ENCODE measurements around the gene IPO13.

IPO13 gene

DNA sequence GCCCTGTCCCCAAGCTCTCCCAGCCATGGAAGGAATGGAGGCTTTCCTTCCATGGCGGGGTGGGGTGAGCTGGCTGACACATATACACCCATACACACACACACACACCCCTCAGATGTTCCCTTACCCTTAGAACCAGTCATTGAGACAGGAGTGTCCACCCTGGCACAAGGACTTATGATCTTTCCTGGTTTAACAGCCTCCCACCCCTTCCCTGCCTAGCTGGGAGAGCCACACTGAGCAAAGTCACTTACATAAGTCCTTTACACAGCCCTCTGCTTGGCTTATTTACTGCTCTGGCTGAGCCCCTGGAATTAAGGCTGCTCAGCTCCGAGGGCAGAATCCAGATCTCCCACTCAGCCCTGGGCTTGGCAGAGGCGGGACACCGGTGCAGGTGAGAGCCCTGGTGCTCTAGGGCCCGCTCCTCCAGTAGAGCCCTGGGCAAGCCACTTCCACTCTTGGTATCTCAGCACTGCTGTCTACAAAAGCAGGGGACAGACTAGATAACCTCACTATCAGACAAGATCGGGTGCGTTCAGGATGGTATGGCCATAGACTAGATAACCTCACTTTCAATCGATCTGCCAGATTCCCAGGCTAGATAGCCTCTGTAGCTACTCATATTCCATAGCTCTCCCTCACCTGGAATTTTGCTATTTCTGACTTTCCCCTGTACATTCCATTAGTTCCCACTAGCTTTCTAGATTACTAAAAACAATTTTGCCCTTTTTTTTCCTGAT lies 67.8 kb downstream of the IPO13 start:
- no peak for DNase-seq

GRCh38 chr1:44015206-44015605 lies 68.5 kb downstream of the IPO13 start:
- DNase-seq: peak; percentile 18

DNA sequence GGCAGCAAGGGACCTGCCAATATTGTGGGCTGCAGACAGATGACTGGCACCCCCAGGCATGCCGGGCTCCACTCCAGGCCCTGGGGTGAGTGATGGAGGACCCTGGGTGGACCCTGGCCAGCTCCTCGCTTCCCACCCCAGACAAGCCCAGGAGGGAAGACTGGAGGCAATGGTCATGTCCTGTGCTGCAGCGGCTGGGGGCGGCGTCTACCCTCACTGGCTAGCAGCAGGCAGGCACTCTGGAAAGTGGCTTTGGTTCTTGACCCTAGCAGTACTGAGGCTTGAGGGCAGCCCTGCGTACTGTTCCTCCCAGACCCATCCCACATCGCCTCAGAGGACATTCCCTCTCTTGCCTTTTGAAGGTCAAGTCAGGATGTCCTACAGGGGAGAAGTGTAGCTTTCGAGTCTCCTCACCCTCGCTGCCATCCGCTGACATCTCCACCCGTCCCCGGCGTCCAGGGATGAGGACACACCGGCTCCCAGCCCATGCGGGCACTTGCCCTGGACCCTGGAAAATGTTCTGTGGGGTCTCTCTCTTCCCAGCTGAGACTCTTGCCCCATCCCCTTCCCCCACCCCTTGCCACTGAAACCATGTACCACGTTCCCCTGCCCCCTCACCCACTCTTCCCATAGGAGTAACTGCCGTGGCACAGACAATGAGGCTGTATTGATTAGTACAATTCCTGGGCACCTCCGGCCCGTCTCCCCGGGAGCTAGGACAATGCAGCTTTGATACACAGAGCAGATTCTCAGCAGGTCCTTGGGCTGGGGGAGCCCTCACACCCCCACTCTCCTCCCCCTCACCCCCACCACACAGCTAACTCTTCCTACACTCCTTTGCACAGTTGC lies 69.5 kb downstream of the IPO13 start:
- no peak for DNase-seq

GRCh38 chr1:44016890-44017400 lies 70.2 kb downstream of the IPO13 start:
- no peak for DNase-seq

Data from fibroblast of skin of back (primary cell).